Mesothelial cell of epicardium (in vitro differentiated cells): Measurements from ENCODE around the gene FNDC1. TPM values are rescaled to one million over a fixed set of nuclear protein-coding genes. Genes with fewer than 3 reads are reported as not detected.

Source experiments
- DNase-seq, 2 experiments: peaks; one replicate each; pipeline ENCODE4 v3.0.0; 2021; ENCODE audit warnings: low spot score in 2 of 2; ENCODE audit not compliant: unreplicated experiment in 2 of 2
- H3K27ac Mint-ChIP-seq: 2 replicates; pipeline ENCODE4 v1.8.0; 2021; ENCODE audit warnings: mixed read lengths
- H3K27me3 Mint-ChIP-seq: 2 replicates; pipeline ENCODE4 v1.8.0; 2021; ENCODE audit warnings: low read depth, mixed read lengths
- H3K36me3 Mint-ChIP-seq: 2 replicates; pipeline ENCODE4 v1.8.0; 2021; ENCODE audit warnings: mixed read lengths
- H3K4me1 Mint-ChIP-seq: 2 replicates; pipeline ENCODE4 v1.8.0; 2021; ENCODE audit warnings: mixed read lengths
- H3K4me3 Mint-ChIP-seq: 2 replicates; pipeline ENCODE4 v1.8.0; 2021; ENCODE audit warnings: mild to moderate bottlenecking, moderate library complexity, mixed read lengths
- H3K9me3 Mint-ChIP-seq: 2 replicates; pipeline ENCODE4 v1.8.0; 2021; ENCODE audit warnings: mixed read lengths
- CTCF ChIP-seq: fragments of 200-600 bp; sonication (generic); IDR thresholded peaks from one replicate; pipeline ENCODE4 v1.5.0; 2021; ENCODE audit warnings: antibody characterized with exemption; ENCODE audit not compliant: unreplicated experiment
- total RNA-seq: library from RNA; stranded (reverse); gene quantifications from 3 replicates; pipeline ENCODE4 v1.2.1, GENCODE V29; 2021

FNDC1 gene
- total RNA-seq, 1 donor from 2014 or later, result 0.31 TPM

GRCh38 chr6:159315562-159315961, 146.4 kb downstream of the FNDC1 start:
- Mint-ChIP-seq H3K27me3 (peaks cover 7% of the 10 kb centered on the region), H3K27ac (no peak overlapping the region), H3K9me3 (no peaks in the 10 kb centered on the region), H3K4me3 (no peak overlapping the region), H3K36me3 (no peaks in the 10 kb centered on the region), H3K4me1 (no peaks in the 10 kb centered on the region)
- no peak for DNase-seq
- TF ChIP-seq CTCF, result no peak

- no peaks in the 10 kb centered on the region for H3K36me3 Mint-ChIP-seq
- DNase-seq, result no peak
- peaks cover 10% of the 10 kb centered on the region for H3K27me3 Mint-ChIP-seq
- H3K27ac Mint-ChIP-seq, result no peak overlapping the region
- no peak for TF ChIP-seq CTCF
- no peaks in the 10 kb centered on the region for H3K4me1 Mint-ChIP-seq
- H3K9me3 Mint-ChIP-seq, result no peaks in the 10 kb centered on the region
- H3K4me3 Mint-ChIP-seq, result no peak overlapping the region
Observed at GRCh38 chr6:159317430-159317829, 148.2 kb downstream of the FNDC1 start.

- no peaks in the 10 kb centered on the region for H3K36me3 Mint-ChIP-seq
- H3K4me1 Mint-ChIP-seq, result no peaks in the 10 kb centered on the region
- peaks cover 10% of the 10 kb centered on the region for H3K27me3 Mint-ChIP-seq
- H3K4me3 Mint-ChIP-seq, result no peak overlapping the region
- H3K27ac Mint-ChIP-seq, result no peak overlapping the region
- TF ChIP-seq CTCF, result no peak
- no peak for DNase-seq
- peaks cover 3% of the 10 kb centered on the region for H3K9me3 Mint-ChIP-seq
Observed at GRCh38 chr6:159321267-159321666, 152.1 kb downstream of the FNDC1 start.

Other genes starting within 250 kb of the FNDC1 start
- 9.1 to 10.6 TPM (median 9.3 TPM) in 3 replicates for gene RSPH3, start 169.2 kb upstream of the FNDC1 start, total RNA-seq
- 0.16 to 0.32 TPM (median 0.24 TPM) in 3 replicates for gene TAGAP, start 124.4 kb upstream of the FNDC1 start, total RNA-seq